Activated naive CD4-positive, alpha-beta T cell treated with anti-CD3 and anti-CD28 coated beads, Interleukin-2, amount 10 ng/mL, durations not matched to agents 7 days and 5 days (primary cell): ENCODE measurements around the gene DNAJB12.
A peak's percentile ranks its signal among the peaks of the same experiment; 100 is the strongest.
"Not testable (repeated sequence)": the region's sequence is repeated elsewhere in the genome, so short reads cannot be mapped to it uniquely, and the experiment has no call there.

Source experiments
- CTCF ChIA-PET: fragments of 350-600 bp; sonication (Branson Sonifier 250); formaldehyde crosslinking; loops from one replicate; lab custom pipeline; 2021; ENCODE audit warnings: antibody characterized with exemption; lab: Charles Lee
- DNase-seq: peaks from one replicate; pipeline ENCODE4 v3.0.0-alpha.2; 2020
- H3K27ac Mint-ChIP-seq: one replicate; pipeline ENCODE4 v1.8.0; 2021; ENCODE audit warnings: mild to moderate bottlenecking, moderate library complexity, mixed read lengths
- H3K27me3 Mint-ChIP-seq: one replicate; pipeline ENCODE4 v1.8.0; 2021; ENCODE audit warnings: mild to moderate bottlenecking, mixed read lengths
- H3K36me3 Mint-ChIP-seq: one replicate; pipeline ENCODE4 v1.8.0; 2021; ENCODE audit warnings: mixed read lengths
- H3K4me1 Mint-ChIP-seq: one replicate; pipeline ENCODE4 v1.8.0; 2021; ENCODE audit warnings: mixed read lengths
- H3K4me3 Mint-ChIP-seq: one replicate; pipeline ENCODE4 v1.8.0; 2021; ENCODE audit warnings: mild to moderate bottlenecking, moderate library complexity, mixed read lengths
- H3K9me3 Mint-ChIP-seq: one replicate; pipeline ENCODE4 v1.8.0; 2021; ENCODE audit warnings: mixed read lengths

The DNAJB12 gene

GRCh38 chr10:72370201-72370722 lies 15.5 kb upstream of the DNAJB12 start:
- Mint-ChIP-seq H3K4me3 (no peak overlapping the region), H3K27me3 (no peaks in the 10 kb centered on the region), H3K36me3 (peaks cover 6% of the 10 kb centered on the region), H3K27ac (peak overlapping the region; percentile 74), H3K9me3 (no peaks in the 10 kb centered on the region), H3K4me1 (peaks cover 13% of the 10 kb centered on the region)
- CTCF ChIA-PET = no interaction called here
- DNase-seq = no peak

- CTCF ChIA-PET = no interaction called here
Measured at GRCh38 chr10:72367301-72367960, 12.7 kb upstream of the DNAJB12 start.

GRCh38 chr10:72365106-72365895 lies 10.6 kb upstream of the DNAJB12 start:
- Mint-ChIP-seq H3K4me3 (no peak overlapping the region), H3K9me3 (no peaks in the 10 kb centered on the region), H3K4me1 (peaks cover 20% of the 10 kb centered on the region), H3K27me3 (peaks cover 7% of the 10 kb centered on the region), H3K36me3 (peaks cover 7% of the 10 kb centered on the region), H3K27ac (peak overlapping the region; percentile 35)
- CTCF ChIA-PET = interaction anchor here (0.5 to 3.0 kb wide), 23 partner anchors 8 to 693 kb away, joined by 3 to 48 read pairs (median 4); partner anchors contain the start of genes DNAJB12, MCU and PSAP
- DNase-seq = no peak

More at GRCh38 chr10:72367301-72367960, 12.7 kb upstream of the DNAJB12 start:
- no peaks in the 10 kb centered on the region for H3K9me3 Mint-ChIP-seq
- H3K4me3 Mint-ChIP-seq = no peak overlapping the region
- H3K27ac Mint-ChIP-seq = no peak overlapping the region
- DNase-seq = no peak
- H3K4me1 Mint-ChIP-seq = peaks cover 25% of the 10 kb centered on the region
- peaks cover 9% of the 10 kb centered on the region for H3K36me3 Mint-ChIP-seq
- H3K27me3 Mint-ChIP-seq = peaks cover 7% of the 10 kb centered on the region

GRCh38 chr10:72364239-72364777 lies 9.6 kb upstream of the DNAJB12 start:
- Mint-ChIP-seq H3K27ac (peak overlapping the region; percentile 35), H3K4me3 (peak overlapping the region; percentile 3), H3K4me1 (peaks cover 14% of the 10 kb centered on the region), H3K36me3 (peaks cover 6% of the 10 kb centered on the region), H3K27me3 (peaks cover 15% of the 10 kb centered on the region), H3K9me3 (no peaks in the 10 kb centered on the region)
- CTCF ChIA-PET = interaction anchor here (0.7 to 3.0 kb wide), 19 partner anchors 9 to 513 kb away, joined by 3 to 48 read pairs (median 4); partner anchors contain the start of genes DNAJB12, MCU and PSAP
- DNase-seq = peak; percentile 92

- Mint-ChIP-seq H3K27me3 (peaks cover 15% of the 10 kb centered on the region), H3K36me3 (peaks cover 12% of the 10 kb centered on the region), H3K27ac (no peak overlapping the region), H3K4me1 (peaks cover 29% of the 10 kb centered on the region), H3K9me3 (no peaks in the 10 kb centered on the region), H3K4me3 (no peak overlapping the region)
- CTCF ChIA-PET = no interaction called here
- DNase-seq = no peak
Measured at GRCh38 chr10:72356987-72357386, 2.3 kb upstream of the DNAJB12 start.

GRCh38 chr10:72356115-72356514 lies 1.4 kb upstream of the DNAJB12 start:
- peaks cover 15% of the 10 kb centered on the region for H3K27me3 Mint-ChIP-seq
- DNase-seq = no peak
- no peak overlapping the region for H3K27ac Mint-ChIP-seq
- peaks cover 35% of the 10 kb centered on the region for H3K4me1 Mint-ChIP-seq
- CTCF ChIA-PET = no interaction called here
- peaks cover 20% of the 10 kb centered on the region for H3K36me3 Mint-ChIP-seq
- H3K9me3 Mint-ChIP-seq = no peaks in the 10 kb centered on the region
- no peak overlapping the region for H3K4me3 Mint-ChIP-seq

GRCh38 chr10:72355214-72355555 lies 466 bp upstream of the DNAJB12 start:
- H3K27ac Mint-ChIP-seq = peak overlapping the region; percentile 94
- H3K4me3 Mint-ChIP-seq = peak overlapping the region; percentile 94
- CTCF ChIA-PET = interaction anchor here (1.0 to 1.2 kb wide), 2 partner anchors 9 to 306 kb away, joined by 4 read pairs; no protein-coding TSS in a partner anchor
- H3K9me3 Mint-ChIP-seq = no peaks in the 10 kb centered on the region
- H3K27me3 Mint-ChIP-seq = peaks cover 14% of the 10 kb centered on the region
- H3K4me1 Mint-ChIP-seq = peaks cover 35% of the 10 kb centered on the region
- DNase-seq = no peak
- peaks cover 23% of the 10 kb centered on the region for H3K36me3 Mint-ChIP-seq

GRCh38 chr10:72353965-72354355 lies 759 bp downstream of the DNAJB12 start:
- DNase-seq = no peak
- H3K4me1 Mint-ChIP-seq = peaks cover 46% of the 10 kb centered on the region

GRCh38 chr10:72353028-72353964 lies 1.4 kb downstream of the DNAJB12 start:
- no peak for DNase-seq
- Mint-ChIP-seq H3K4me3 (peak overlapping the region; percentile 94), H3K27me3 (no peaks in the 10 kb centered on the region), H3K36me3 (peaks cover 35% of the 10 kb centered on the region), H3K4me1 (peaks cover 48% of the 10 kb centered on the region), H3K9me3 (no peaks in the 10 kb centered on the region), H3K27ac (peak overlapping the region; percentile 94)
- CTCF ChIA-PET = interaction anchor here (1.2 kb wide), 1 partner anchor 13 kb away, joined by 6 read pairs; no protein-coding TSS in a partner anchor

More at GRCh38 chr10:72353965-72354355, 759 bp downstream of the DNAJB12 start:
- no peaks in the 10 kb centered on the region for H3K9me3 Mint-ChIP-seq
- peaks cover 3% of the 10 kb centered on the region for H3K27me3 Mint-ChIP-seq
- H3K36me3 Mint-ChIP-seq = peaks cover 30% of the 10 kb centered on the region
- peak overlapping the region; percentile 94 for H3K4me3 Mint-ChIP-seq
- CTCF ChIA-PET = interaction anchor here (1.2 kb wide), 2 partner anchors 10 to 14 kb away, joined by 4 to 6 read pairs; no protein-coding TSS in a partner anchor
- peak overlapping the region; percentile 94 for H3K27ac Mint-ChIP-seq

- Mint-ChIP-seq H3K27ac (peak overlapping the region; percentile 55), H3K9me3 (no peaks in the 10 kb centered on the region), H3K4me1 (peaks cover 48% of the 10 kb centered on the region), H3K27me3 (no peaks in the 10 kb centered on the region), H3K36me3 (peaks cover 35% of the 10 kb centered on the region), H3K4me3 (no peak overlapping the region)
- no peak for DNase-seq
- CTCF ChIA-PET = interaction anchor here (1.0 to 2.3 kb wide), 2 partner anchors 10 to 225 kb away, joined by 3 to 10 read pairs; no protein-coding TSS in a partner anchor
Measured at GRCh38 chr10:72351479-72351878, 3.2 kb downstream of the DNAJB12 start.

- DNase-seq = no peak
- H3K4me1 Mint-ChIP-seq = peaks cover 47% of the 10 kb centered on the region
- no peaks in the 10 kb centered on the region for H3K9me3 Mint-ChIP-seq
- H3K36me3 Mint-ChIP-seq = peaks cover 38% of the 10 kb centered on the region
- CTCF ChIA-PET = interaction anchor here (0.9 to 2.3 kb wide), 4 partner anchors 8 to 273 kb away, joined by 3 to 10 read pairs (median 4); no protein-coding TSS in a partner anchor
- H3K4me3 Mint-ChIP-seq = no peak overlapping the region
- no peak overlapping the region for H3K27ac Mint-ChIP-seq
- no peaks in the 10 kb centered on the region for H3K27me3 Mint-ChIP-seq
Measured at GRCh38 chr10:72349438-72349837, 5.3 kb downstream of the DNAJB12 start.

- DNase-seq = no peak
- no peak overlapping the region for H3K27ac Mint-ChIP-seq
- no peaks in the 10 kb centered on the region for H3K9me3 Mint-ChIP-seq
- CTCF ChIA-PET = no interaction called here
- no peaks in the 10 kb centered on the region for H3K27me3 Mint-ChIP-seq
- H3K36me3 Mint-ChIP-seq = peaks cover 37% of the 10 kb centered on the region
- H3K4me3 Mint-ChIP-seq = no peak overlapping the region
- peaks cover 43% of the 10 kb centered on the region for H3K4me1 Mint-ChIP-seq
Measured at GRCh38 chr10:72348282-72348681, 6.4 kb downstream of the DNAJB12 start.

GRCh38 chr10:72346117-72346516 lies 8.6 kb downstream of the DNAJB12 start:
- not testable (repeated sequence) for H3K27me3 Mint-ChIP-seq, H3K4me3 Mint-ChIP-seq, DNase-seq, H3K27ac Mint-ChIP-seq, H3K9me3 Mint-ChIP-seq
- Mint-ChIP-seq H3K4me1 (peaks cover 24% of the 10 kb centered on the region), H3K36me3 (peaks cover 30% of the 10 kb centered on the region)
- CTCF ChIA-PET = interaction anchor here (0.6 kb wide), 1 partner anchor 297 kb away, joined by 5 read pairs; no protein-coding TSS in a partner anchor
